HepG2 (cell line): ENCODE data around the gene AMOTL2. TPM values are rescaled to one million over a fixed set of nuclear protein-coding genes. Genes with fewer than 3 reads are reported as not detected.

Experiments
- ATAC-seq: fragments of 200-7000 bp; cut with Tn5 transposase; 3 replicates; pipeline ENCODE4 v1.9.1; 2020; ENCODE audit warnings: mild to moderate bottlenecking, moderate library complexity
- BruUV-seq: library from RNA; stranded (reverse); fragments of 400-500 nt; replicated peaks from 2 replicates; lab custom pipeline; 2021; lab: Mats Ljungman, UMichigan
- CTCF ChIA-PET: fragments of 300-600 bp; formaldehyde crosslinking; extraction: SDS; loops from one replicate; lab custom pipeline; 2021; ENCODE audit warnings: low total read pairs, inconsistent platforms, low intra/inter-chr PET ratio; lab: Yijun Ruan, JAX
- POLR2A ChIA-PET: fragments of 350-600 bp; sonication (Branson Sonifier 250); formaldehyde crosslinking; loops from one replicate; lab custom pipeline; 2020; ENCODE audit warnings: antibody characterized with exemption, inconsistent platforms; lab: Yijun Ruan, JAX
- DNase-seq: peaks from one replicate; pipeline ENCODE4 v3.0.0-alpha.2; 2015; ENCODE audit warnings: low spot score
- FAIRE-seq: peaks from 3 replicates; lab custom pipeline; 2011; peaks lifted over from hg19 to GRCh38; lab: Jason Lieb, UNC
- H2AFZ ChIP-seq: one replicate; pipeline ENCODE4 v1.6.1; 2011; ENCODE audit warnings: low read length, inconsistent platforms
- H3K27ac ChIP-seq: fragments of 300-600 bp; 3 replicates; pipeline ENCODE4 v1.8.0; 2011; ENCODE audit warnings: mixed run types, mild to moderate bottlenecking, mixed read lengths, low read length, inconsistent platforms; ENCODE audit not compliant: insufficient read depth; ENCODE audit errors: extremely low read length
- H3K27me3 ChIP-seq, 2 experiments: fragments of 200-600 bp in 1 of 2; 2 replicates in 1 of 2; 3 replicates in 1 of 2; pipeline versions ENCODE4 v1.6.0 to v1.8.0; 2011; ENCODE audit warnings: low read length in 2 of 2, mild to moderate bottlenecking in 2 of 2, moderate library complexity in 2 of 2, inconsistent platforms in 1 of 2; ENCODE audit not compliant: insufficient read depth in 2 of 2, control insufficient read depth in 1 of 2
- H3K36me3 ChIP-seq, 2 experiments: fragments of 200-600 bp in 1 of 2; replicated peaks in 1 of 2; 2 replicates in 1 of 2; 3 replicates in 1 of 2; pipeline versions ENCODE4 v1.5.1 to v1.8.0; 2011; ENCODE audit warnings: low read length in 2 of 2, inconsistent platforms in 1 of 2; ENCODE audit not compliant: insufficient read depth in 2 of 2, control insufficient read depth in 1 of 2
- H3K4me1 ChIP-seq: 2 replicates; pipeline ENCODE4 v1.5.1; 2012; ENCODE audit warnings: low read length, inconsistent platforms; ENCODE audit not compliant: insufficient read depth
- H3K4me2 ChIP-seq: 2 replicates; pipeline ENCODE4 v1.6.0; 2011; ENCODE audit warnings: low read depth, low read length, inconsistent platforms
- H3K4me3 ChIP-seq, 3 experiments: fragments of 200-600 bp in 1 of 3; sonication (generic), shearing (Covaris generic) in 1 of 3; replicated peaks in 1 of 3; 2 replicates each; pipeline ENCODE4 v1.5.1; 2011 to 2016; ENCODE audit warnings: low read length in 3 of 3, inconsistent platforms in 2 of 3, low read depth in 2 of 3, mild to moderate bottlenecking in 2 of 3, control low read depth in 1 of 3, mixed read lengths in 1 of 3; ENCODE audit not compliant: insufficient read depth in 1 of 3
- H3K79me2 ChIP-seq: one replicate; pipeline ENCODE4 v1.6.1; 2011; ENCODE audit warnings: low read length, inconsistent platforms; ENCODE audit not compliant: insufficient read depth
- H3K9ac ChIP-seq: 2 replicates; pipeline ENCODE4 v1.6.0; 2011; ENCODE audit warnings: mild to moderate bottlenecking, low read depth, low read length, inconsistent platforms; ENCODE audit not compliant: insufficient read depth
- H3K9me3 ChIP-seq: 2 replicates; pipeline ENCODE4 v1.5.1; 2012; ENCODE audit warnings: mild to moderate bottlenecking, low read length
- H4K20me1 ChIP-seq: 2 replicates; pipeline ENCODE4 v1.6.0; 2011; ENCODE audit warnings: inconsistent platforms, mild to moderate bottlenecking, low read length, moderate library complexity; ENCODE audit not compliant: insufficient read depth
- CBX1 ChIP-seq: IDR thresholded peaks from one replicate; pipeline ENCODE4 v1.6.1; 2016; ENCODE audit warnings: antibody characterized with exemption, low read depth
- DMAP1 ChIP-seq: IDR thresholded peaks from 2 replicates; pipeline ENCODE4 v1.6.1; 2016
- HNRNPL ChIP-seq: fragments of 200-400 bp; formaldehyde crosslinking; IDR thresholded peaks from 2 replicates; pipeline ENCODE4 v1.6.1; 2017; ENCODE audit warnings: mild to moderate bottlenecking, low read depth, low read length
- HOXD1 ChIP-seq: sonication (generic); formaldehyde crosslinking; IDR thresholded peaks from 2 replicates; pipeline ENCODE4 v1.5.0; 2020; ENCODE audit warnings: missing genetic modification reagents
- MLLT10 ChIP-seq: sonication (generic); formaldehyde crosslinking; IDR thresholded peaks from 2 replicates; pipeline ENCODE4 v1.4.0; 2020; ENCODE audit warnings: missing genetic modification reagents
- PITX1 ChIP-seq: sonication (generic); formaldehyde crosslinking; IDR thresholded peaks from 2 replicates; pipeline ENCODE4 v1.5.1; 2020; ENCODE audit warnings: mild to moderate bottlenecking, missing genetic modification reagents
- PRMT3 ChIP-seq: sonication (generic); formaldehyde crosslinking; IDR thresholded peaks from 2 replicates; pipeline ENCODE4 v1.8.1; 2022; ENCODE audit warnings: low read depth, mild to moderate bottlenecking, moderate library complexity, missing genetic modification reagents, borderline replicate concordance
- SIX1 ChIP-seq: sonication (generic); formaldehyde crosslinking; IDR thresholded peaks from 2 replicates; pipeline ENCODE4 v1.4.0; 2020; ENCODE audit warnings: missing genetic modification reagents, borderline replicate concordance
- SIX4 ChIP-seq: sonication (generic); formaldehyde crosslinking; IDR thresholded peaks from 2 replicates; pipeline ENCODE4 v1.4.0; 2020; ENCODE audit warnings: missing genetic modification reagents
- ZNF644 ChIP-seq: IDR thresholded peaks from 2 replicates; pipeline ENCODE4 v1.6.1; 2016; ENCODE audit warnings: low read depth
- WGBS: methylation state at CpG from one replicate; pipeline ENCODE4 v1.1.6; 2017; ENCODE audit warnings: low lambda C conversion rate; 5-methylcytosine and 5-hydroxymethylcytosine counted together
- in situ Hi-C: cut with HindIII; loops from 2 replicates; pipeline ENCODE4 v1.10.0; 2017; ENCODE audit warnings: low pct_unique_long_range_greater_than_20kb; ENCODE audit not compliant: extremely low pct_ligation_motif_present
- intact Hi-C: fragments of 100-400 bp; cut with micrococcal nuclease; formaldehyde crosslinking; loops from one replicate; pipeline ENCODE4 v1.10.0; 2022; ENCODE audit not compliant: unreplicated experiment
- polyA plus RNA-seq, 8 experiments: library from polyadenylated mRNA; depleted of rRNA in 3 of 8; stranded (reverse) in 7 of 8; unstranded in 1 of 8; fragments of >200 nt; fragmentation: Illumina TruSeq in 4 of 8; extraction: Trizol in 4 of 8; gene quantifications; 2 replicates each; pipeline versions ENCODE4 v1.2.1 to v1.2.3, GENCODE V29; 2011 to 2016; ENCODE audit warnings: low read depth in 4 of 8, missing spikeins in 1 of 8, mixed read lengths in 1 of 8; ENCODE audit not compliant: insufficient read depth in 1 of 8
- total RNA-seq, 5 experiments: library from RNA; depleted of rRNA; stranded (reverse); fragments of >200 nt; fragmentation: Illumina TruSeq; extraction: Trizol; gene quantifications; 2 replicates each; pipeline ENCODE4 v1.2.3, GENCODE V29; 2016; ENCODE audit warnings: low read depth in 1 of 5
- TF ChIP-seq, protein P1 (sequence below): sonication (generic); formaldehyde crosslinking; IDR thresholded peaks from 2 replicates; pipeline ENCODE4 v1.4.0; 2020; ENCODE audit warnings: missing genetic modification reagents

AMOTL2 gene
- total and polyA plus RNA-seq, 2 of the 13 experiments (the other 11 are each of a cell fraction or from before 2014, with no cell fraction given): 17.3 to 18.5 TPM

DNA sequence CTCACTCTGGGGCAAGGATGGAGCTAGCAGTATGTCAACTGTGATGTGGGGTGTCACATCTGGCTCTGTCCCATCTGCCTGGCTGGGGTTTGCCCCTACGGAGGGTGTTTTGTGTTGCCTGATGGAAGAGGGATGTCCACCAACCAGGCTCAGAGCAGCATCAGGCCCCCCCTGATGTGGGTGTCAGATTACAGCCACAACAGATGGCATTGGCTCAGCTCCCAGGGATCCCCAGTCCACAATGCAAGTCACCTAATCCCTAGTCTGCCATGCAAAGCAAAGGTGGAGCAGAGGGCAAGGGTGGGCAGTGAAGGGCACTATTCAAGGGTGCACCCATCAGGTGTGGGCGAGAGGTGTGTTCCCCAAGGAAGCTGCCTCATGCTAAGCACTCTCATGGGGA lies 48.9 kb upstream of the AMOTL2 start:
- POLR2A ChIA-PET: no interaction called here
- H3K36me3 ChIP-seq: no peaks in the 10 kb centered on the region
- no peaks in the 10 kb centered on the region for H3K27me3 ChIP-seq
- in situ Hi-C loops: no loop called here
- TF ChIP-seq HNRNPL: 0 out of 2 replicates have a peak, but pooled peaks have one; percentile 24
- TF ChIP-seq DMAP1 (CRISPR knock-in tag): no peak
- no peak for TF ChIP-seq HOXD1 (CRISPR knock-in tag)
- TF ChIP-seq, protein P1, sequence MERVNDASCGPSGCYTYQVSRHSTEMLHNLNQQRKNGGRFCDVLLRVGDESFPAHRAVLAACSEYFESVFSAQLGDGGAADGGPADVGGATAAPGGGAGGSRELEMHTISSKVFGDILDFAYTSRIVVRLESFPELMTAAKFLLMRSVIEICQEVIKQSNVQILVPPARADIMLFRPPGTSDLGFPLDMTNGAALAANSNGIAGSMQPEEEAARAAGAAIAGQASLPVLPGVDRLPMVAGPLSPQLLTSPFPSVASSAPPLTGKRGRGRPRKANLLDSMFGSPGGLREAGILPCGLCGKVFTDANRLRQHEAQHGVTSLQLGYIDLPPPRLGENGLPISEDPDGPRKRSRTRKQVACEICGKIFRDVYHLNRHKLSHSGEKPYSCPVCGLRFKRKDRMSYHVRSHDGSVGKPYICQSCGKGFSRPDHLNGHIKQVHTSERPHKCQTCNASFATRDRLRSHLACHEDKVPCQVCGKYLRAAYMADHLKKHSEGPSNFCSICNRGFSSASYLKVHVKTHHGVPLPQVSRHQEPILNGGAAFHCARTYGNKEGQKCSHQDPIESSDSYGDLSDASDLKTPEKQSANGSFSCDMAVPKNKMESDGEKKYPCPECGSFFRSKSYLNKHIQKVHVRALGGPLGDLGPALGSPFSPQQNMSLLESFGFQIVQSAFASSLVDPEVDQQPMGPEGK (CRISPR knock-in tag): peak; percentile 58; the same call in 1 of the 2 replicates
- TF ChIP-seq PITX1 (CRISPR knock-in tag): peak; percentile 19; the same call in 1 of the 2 replicates
- no peak for TF ChIP-seq CBX1
- peak; percentile 69; the same call in 1 of the 2 replicates for TF ChIP-seq SIX1 (CRISPR knock-in tag)
- TF ChIP-seq MLLT10 (CRISPR knock-in tag): no peak
- 0 out of 2 replicates have a peak, but pooled peaks have one; percentile 51 for TF ChIP-seq ZNF644
- TF ChIP-seq SIX4: peak; percentile 98
- no peak for TF ChIP-seq PRMT3 (CRISPR knock-in tag)
- no peaks in the 10 kb centered on the region for H4K20me1 ChIP-seq
- ATAC-seq (no peak; the same call in 2 of the 3 replicates), FAIRE-seq (no peak), DNase-seq (no peak)
- no TSS peak for BruUV-seq
- no peaks in the 10 kb centered on the region for H3K79me2 ChIP-seq
- no peak overlapping the region for H3K4me3 ChIP-seq
- H2AFZ ChIP-seq: no peak overlapping the region
- no peaks in the 10 kb centered on the region for H3K9me3 ChIP-seq
- peaks cover 82% of the 10 kb centered on the region for H3K4me1 ChIP-seq
- intact Hi-C loops: no loop called here
- no peak overlapping the region for H3K9ac ChIP-seq
- H3K4me2 ChIP-seq: no peak overlapping the region
- 33% methylated on average over 1 of the region's 2 CpGs for WGBS
- CTCF ChIA-PET: no interaction called here
- H3K27ac ChIP-seq: no peak overlapping the region
